Globus pallidus (tissue), 1 donor: ENCODE results near the gene TJP3.

Experiments
- DNase-seq: peaks from one replicate; pipeline ENCODE4 v3.0.0-alpha.2; 2015; ENCODE audit warnings: low spot score

The TJP3 gene

DNA sequence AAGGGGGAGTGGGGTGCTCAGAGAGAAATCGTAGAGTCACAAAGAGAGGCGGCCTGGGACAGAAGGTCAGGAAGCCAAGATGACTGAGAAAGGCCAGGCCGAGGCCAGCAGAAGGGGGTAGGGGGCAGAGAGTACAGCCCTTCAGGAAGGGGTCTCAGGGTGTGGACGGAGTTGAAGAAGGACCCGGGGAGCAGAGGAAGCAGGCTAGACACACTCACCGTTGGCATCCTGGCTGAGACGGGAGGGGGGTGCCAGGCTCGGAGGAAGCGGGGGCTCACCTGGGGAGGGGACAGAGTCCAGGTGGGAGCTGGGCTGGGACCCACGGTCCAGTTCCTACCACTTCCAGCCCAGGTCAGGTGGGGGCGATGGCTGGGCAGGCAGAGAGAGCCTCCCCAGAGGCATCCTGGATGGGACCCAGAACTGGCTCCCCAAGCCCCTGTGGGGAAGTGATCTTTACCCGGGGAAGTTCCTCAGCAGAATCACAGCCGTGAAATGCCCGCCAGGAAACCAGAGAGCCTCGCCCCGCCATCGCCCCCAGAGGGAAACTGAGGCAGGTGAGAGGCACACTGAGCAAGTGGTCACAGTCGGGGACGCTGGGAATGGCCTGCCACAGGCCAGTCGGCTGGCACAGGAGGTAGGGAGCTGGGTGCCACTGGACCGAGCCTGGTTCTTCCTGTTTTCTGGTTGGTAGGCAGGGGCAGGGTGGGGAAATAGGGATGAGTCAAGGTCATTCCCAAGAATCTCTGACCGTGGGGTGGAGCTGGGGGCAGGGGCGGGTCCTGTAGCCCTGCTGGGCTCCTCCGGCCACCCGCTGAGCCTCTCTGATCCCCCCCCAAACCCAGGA lies 76.6 kb downstream of the TJP3 start:
- no peak for DNase-seq

- no peak for DNase-seq
Observed at GRCh38 chr19:3785451-3785937, 77.3 kb downstream of the TJP3 start.

DNA sequence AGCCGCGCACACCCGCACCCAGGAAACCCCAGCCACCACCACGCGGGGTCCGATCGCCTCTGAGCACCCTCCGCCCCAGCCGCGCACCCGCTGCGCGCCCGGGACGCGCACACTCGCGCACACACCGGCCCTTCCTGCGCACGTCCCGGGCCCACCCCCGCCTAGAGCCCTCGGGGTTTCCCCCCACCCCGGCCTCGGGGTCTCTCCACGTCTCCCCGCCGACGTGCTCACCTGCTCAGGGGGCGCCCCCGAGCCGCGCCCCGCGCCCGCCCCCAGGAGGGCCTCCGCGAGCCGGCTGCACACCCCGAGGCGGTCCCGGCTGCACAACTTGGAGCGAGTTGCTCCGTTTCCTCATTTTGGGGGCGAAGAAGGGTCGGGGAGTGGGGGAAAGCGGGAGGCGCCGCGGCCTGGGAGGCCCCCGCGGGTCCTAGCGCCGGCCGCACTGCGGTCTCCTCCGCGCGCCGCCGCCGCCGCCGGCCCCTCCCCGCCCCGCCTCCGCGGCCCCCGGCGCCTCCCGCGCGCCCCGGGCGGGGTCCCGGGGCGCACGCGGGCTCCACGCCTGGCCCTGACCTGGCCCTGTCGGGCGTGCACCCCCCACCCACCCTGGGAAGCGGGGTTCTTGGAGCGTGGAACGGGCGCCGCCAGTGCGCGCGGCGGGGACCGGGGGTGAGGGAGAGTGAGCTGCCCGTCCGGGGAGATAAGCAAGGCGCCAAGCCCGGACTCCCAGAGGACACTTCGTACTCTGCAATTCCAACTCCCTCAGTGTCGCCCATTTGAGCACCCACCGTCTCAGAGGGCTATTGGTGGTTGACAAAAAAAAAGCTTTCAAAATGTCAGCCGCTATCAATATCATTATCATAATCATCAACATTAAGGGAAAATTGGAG lies 78.0 kb downstream of the TJP3 start, which contains the start of gene MATK:
Gene MATK (minus strand): TSS at position 444 of the 887 bp plus-strand sequence. CDS start 1,246 bp downstream, outside the sequence.
- DNase-seq, result no peak

DNA sequence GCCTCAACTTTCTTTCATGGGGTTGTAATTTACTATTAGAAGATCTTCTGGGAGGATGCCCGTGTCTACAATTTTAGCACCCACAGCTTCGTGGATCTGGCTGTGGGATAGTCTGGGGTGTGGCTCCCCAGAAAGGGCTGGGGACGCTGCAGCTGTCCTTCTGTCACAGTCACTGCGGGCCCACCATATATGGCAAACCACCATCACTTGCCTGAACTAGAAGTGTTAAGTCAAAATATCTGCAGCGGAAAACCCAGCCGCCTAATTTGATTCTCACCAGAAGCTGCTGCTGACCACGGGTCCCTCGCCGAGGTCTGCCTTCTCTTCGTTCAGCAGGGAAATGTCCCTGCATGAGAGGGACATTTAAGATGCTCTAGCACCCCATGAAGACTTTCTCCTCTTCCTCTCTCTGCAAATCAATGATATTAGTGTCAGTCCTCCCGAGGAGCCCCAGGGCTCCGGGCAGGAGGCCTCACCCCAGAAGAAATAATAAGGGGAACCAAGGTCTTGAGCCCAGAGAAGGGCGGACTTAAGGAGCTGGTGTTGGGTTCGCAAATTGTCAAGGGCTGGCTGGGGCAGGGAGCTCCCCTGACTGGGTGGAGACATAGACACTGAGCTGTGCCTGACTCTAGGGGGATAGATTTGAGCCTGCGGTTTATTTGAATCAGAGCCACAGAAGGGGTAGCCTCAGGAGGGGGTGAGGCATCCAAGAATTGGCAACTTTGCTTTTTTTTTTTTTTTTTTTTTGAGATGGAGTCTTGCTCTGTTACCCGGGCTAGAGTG lies 81.0 kb downstream of the TJP3 start:
- no peak for DNase-seq

DNA sequence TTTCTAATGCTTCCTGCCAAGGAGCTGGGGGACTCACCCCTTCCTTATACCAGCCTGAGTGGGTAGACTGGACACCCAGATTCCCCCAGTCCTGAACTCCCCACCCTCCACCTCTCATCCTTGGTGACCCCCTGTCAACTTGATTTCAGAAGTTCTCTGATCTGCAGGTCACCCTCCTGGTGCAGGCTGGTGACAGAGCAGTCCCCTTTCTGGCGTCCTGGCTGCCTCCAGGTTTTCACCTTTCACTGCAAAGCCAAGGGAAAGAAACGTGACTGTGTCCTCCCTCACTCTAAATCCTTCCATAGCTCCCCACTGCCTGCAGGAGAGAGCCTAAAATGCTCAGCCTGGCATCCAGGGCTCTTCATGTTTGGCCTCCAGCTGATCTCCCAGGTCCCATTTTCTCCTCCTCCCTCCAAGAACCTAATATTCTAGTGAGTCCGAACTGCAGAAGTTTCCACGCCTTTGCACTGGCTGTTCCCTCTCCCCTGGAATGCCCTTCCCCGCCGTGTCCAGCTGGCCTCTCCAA lies 82.1 kb downstream of the TJP3 start:
- DNase-seq, result no peak

DNA sequence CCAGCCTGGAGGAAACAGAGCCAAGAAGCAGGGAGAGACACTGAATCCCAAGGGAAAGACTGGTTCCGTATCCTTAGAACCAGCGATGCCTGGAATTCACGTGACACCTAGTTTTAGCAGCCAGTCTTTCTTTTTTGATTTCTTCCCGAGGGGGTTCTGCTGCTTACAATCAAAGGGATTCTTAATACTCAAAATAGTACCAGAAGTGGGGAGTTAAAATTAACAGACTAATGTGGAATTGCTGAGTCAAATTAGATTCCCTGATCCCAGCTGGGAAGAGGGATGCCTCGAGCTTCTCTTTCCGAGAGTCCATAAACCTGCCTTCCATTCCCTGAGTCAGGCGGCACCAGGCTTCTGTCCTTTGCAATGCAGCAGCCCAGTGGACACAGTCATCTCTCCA lies 82.8 kb downstream of the TJP3 start:
- no peak for DNase-seq

DNA sequence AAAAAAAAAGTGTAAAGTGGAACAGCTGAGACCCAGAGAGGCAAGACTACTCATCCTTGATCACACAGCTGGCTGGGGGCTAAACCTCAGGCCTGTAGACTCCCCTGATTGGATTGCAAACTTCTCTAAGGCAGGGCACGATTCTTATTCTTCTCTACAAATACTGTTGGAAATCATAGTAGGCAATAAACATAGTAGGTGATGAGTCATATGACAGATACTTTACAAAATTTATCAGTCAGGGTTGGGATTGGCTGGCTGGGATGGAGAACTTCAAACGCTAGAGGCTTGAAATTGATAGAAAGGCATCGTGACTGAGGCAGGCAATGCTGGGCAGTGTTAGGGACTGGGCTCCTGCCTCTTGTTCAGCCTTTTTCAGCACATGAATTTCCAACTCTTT lies 83.9 kb downstream of the TJP3 start:
- DNase-seq, result no peak

DNA sequence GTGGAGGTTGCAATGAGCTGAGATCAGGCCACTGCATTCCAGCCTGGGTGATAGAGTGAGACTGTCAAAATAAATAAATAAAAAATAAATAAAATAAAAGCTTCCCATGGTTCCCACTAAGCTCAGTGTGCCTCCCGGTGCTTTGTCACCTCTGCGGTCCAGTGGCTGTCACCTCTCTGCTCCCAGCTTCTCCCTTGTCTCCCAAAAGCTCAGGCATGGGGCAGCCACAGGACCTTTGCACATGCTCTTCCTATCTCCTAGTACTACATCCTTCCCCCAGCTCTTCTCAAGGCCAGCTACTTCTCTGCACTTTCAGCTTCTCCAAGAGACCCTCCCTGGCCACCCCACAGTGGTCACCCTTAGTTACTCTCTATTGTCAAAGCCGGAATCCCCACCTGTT lies 85.6 kb downstream of the TJP3 start:
- DNase-seq, result no peak

- DNase-seq, result no peak
Observed at GRCh38 chr19:3796358-3796757, 88.2 kb downstream of the TJP3 start.

DNA sequence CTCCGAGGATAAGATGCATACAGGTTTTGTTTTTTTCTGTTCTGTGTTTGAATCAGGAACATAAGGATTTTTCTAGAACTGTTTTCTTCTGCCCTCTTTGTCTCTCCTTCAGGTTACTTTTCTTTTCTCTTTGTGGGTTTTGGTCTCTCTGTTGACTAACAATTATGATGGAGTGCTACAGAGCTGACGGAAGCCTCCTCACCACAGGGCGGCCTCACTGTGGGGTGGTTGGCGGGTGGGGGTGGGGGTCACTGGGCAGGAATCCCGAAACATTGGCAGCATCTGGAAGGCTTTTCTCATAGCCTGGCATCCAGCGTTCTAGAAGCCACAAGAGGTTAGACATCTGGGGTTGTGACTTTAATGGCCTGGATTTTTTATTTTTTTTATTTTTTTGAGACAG lies 90.0 kb downstream of the TJP3 start:
- no peak for DNase-seq
